Keratinocyte (primary cell): ENCODE data around the gene CCBE1. TPM values are rescaled to one million over a fixed set of nuclear protein-coding genes. Genes with fewer than 3 reads are reported as not detected.

Experiments
- DNase-seq: peaks from one replicate; pipeline ENCODE4 v3.0.0-alpha.2; 2011; ENCODE audit warnings: low read depth, missing footprints, low spot score
- FAIRE-seq: peaks from 2 replicates; lab custom pipeline; 2011; peaks lifted over from hg19 to GRCh38; lab: Jason Lieb, UNC
- H2AFZ ChIP-seq: 2 replicates; pipeline ENCODE4 v1.6.0; 2012; ENCODE audit warnings: low read length, control low read depth, inconsistent platforms; ENCODE audit not compliant: control insufficient read depth
- H3K27ac ChIP-seq: 2 replicates; pipeline ENCODE4 v1.5.1; 2011; ENCODE audit warnings: low read length; ENCODE audit not compliant: control insufficient read depth, insufficient read depth
- H3K27me3 ChIP-seq: 3 replicates; pipeline ENCODE4 v1.6.0; 2011; ENCODE audit warnings: low read length; ENCODE audit not compliant: control insufficient read depth, insufficient read depth; ENCODE audit errors: extremely low read depth
- H3K36me3 ChIP-seq, 2 experiments: 2 replicates in 1 of 2; 3 replicates in 1 of 2; pipeline ENCODE4 v1.5.1; 2011; ENCODE audit warnings: low read length in 2 of 2, mild to moderate bottlenecking in 1 of 2; ENCODE audit not compliant: control insufficient read depth in 2 of 2, insufficient read depth in 2 of 2; ENCODE audit errors: extremely low read depth in 1 of 2
- H3K4me1 ChIP-seq: 3 replicates; pipeline ENCODE4 v1.5.1; 2011; ENCODE audit warnings: low read length; ENCODE audit not compliant: control insufficient read depth, insufficient read depth; ENCODE audit errors: extremely low read depth
- H3K4me2 ChIP-seq: 3 replicates; pipeline ENCODE4 v1.6.0; 2011; ENCODE audit warnings: low read depth, low read length; ENCODE audit not compliant: control insufficient read depth, insufficient read depth; ENCODE audit errors: extremely low read depth
- H3K4me3 ChIP-seq, 3 experiments: fragments of 200-600 bp in 1 of 3; sonication (generic) in 1 of 3; 2 replicates in 2 of 3; 3 replicates in 1 of 3; pipeline ENCODE4 v1.5.1; 2011 to 2016; ENCODE audit warnings: low read length in 3 of 3, mild to moderate bottlenecking in 3 of 3, control low read depth in 2 of 3, inconsistent platforms in 1 of 3, low read depth in 1 of 3, mixed read lengths in 1 of 3, mixed run types in 1 of 3, moderate library complexity in 1 of 3; ENCODE audit not compliant: control insufficient read depth in 2 of 3, insufficient read depth in 2 of 3; ENCODE audit errors: extremely low read depth in 1 of 3
- H3K79me2 ChIP-seq: 2 replicates; pipeline ENCODE4 v1.6.0; 2012; ENCODE audit warnings: low read length; ENCODE audit not compliant: control insufficient read depth, insufficient read depth
- H3K9ac ChIP-seq: 3 replicates; pipeline ENCODE4 v1.6.0; 2011; ENCODE audit warnings: low read length; ENCODE audit not compliant: control insufficient read depth, insufficient read depth; ENCODE audit errors: extremely low read depth
- H3K9me1 ChIP-seq: 3 replicates; pipeline ENCODE4 v1.6.0; 2011; ENCODE audit warnings: low read length; ENCODE audit not compliant: control insufficient read depth, insufficient read depth; ENCODE audit errors: extremely low read depth
- H3K9me3 ChIP-seq: 2 replicates; pipeline ENCODE4 v1.5.1; 2012; ENCODE audit warnings: low read depth, low read length; ENCODE audit not compliant: control insufficient read depth
- H4K20me1 ChIP-seq: 3 replicates; pipeline ENCODE4 v1.6.0; 2011; ENCODE audit warnings: low read length; ENCODE audit not compliant: control insufficient read depth, insufficient read depth; ENCODE audit errors: extremely low read depth
- EZH2 ChIP-seq: IDR thresholded peaks from one replicate; pipeline ENCODE4 v1.6.1; 2012; ENCODE audit warnings: inconsistent platforms, mild to moderate bottlenecking, low read length, moderate library complexity
- dilution Hi-C: fragments of 300-500 bp; cut with MboI; formaldehyde crosslinking; loops from one replicate; pipeline ENCODE4 v1.7.0; 2020; ENCODE audit warnings: low sequenced_read_pairs; ENCODE audit not compliant: extremely low pct_ligation_motif_present
- polyA plus RNA-seq, 5 experiments: library from polyadenylated mRNA; depleted of rRNA in 3 of 5; stranded (reverse) in 3 of 5; stranded (forward) in 1 of 5; unstranded in 1 of 5; fragments of >200 nt; gene quantifications; 1 replicate in 1 of 5; 2 replicates in 3 of 5; 3 replicates in 1 of 5; pipeline versions ENCODE4 v1.2.1 to v1.2.3, GENCODE V29; 2011 to 2012; ENCODE audit warnings: missing spikeins in 2 of 5, low read depth in 1 of 5, low replicate concordance in 1 of 5
- TF ChIP-seq, protein P1 (sequence below), 3 experiments: IDR thresholded peaks in 1 of 3; conservative IDR thresholded peaks in 1 of 3; optimal IDR thresholded peaks in 1 of 3; 2 replicates in 2 of 3; 3 replicates in 1 of 3; pipeline versions ENCODE3 to v1.5.1; 2011; ENCODE audit warnings: low read length in 3 of 3, mild to moderate bottlenecking in 3 of 3, moderate library complexity in 2 of 3, control low read depth in 1 of 3, inconsistent platforms in 1 of 3; ENCODE audit not compliant: insufficient read depth in 2 of 3; ENCODE audit errors: extremely low read depth in 1 of 3

The CCBE1 gene
- polyA plus RNA-seq, 1 donor (not counting 4 experiments of a cell fraction or from before 2014, with no cell fraction given) = 20.1 TPM

DNA sequence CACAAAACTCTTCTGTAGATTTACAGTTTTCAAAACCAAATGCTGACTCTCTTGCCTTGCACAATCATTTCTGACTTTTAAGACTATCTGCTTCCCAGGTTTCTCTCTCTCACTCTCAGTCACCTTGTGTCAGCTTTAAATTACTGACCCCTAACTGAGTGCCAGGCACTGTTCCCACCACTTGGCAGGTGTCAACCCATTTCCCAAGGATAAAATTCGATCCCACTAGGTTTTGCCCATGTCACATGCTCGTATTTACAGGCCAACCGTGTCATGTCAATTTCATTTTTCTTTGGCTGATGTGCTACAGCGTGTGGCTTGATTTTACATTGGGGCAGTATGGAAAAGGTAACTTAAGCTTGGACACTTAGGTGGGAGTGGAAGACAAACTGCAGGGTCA, 312.0 kb downstream of the CCBE1 start:
- H3K4me2 ChIP-seq = no peak overlapping the region
- TF ChIP-seq, protein P1, sequence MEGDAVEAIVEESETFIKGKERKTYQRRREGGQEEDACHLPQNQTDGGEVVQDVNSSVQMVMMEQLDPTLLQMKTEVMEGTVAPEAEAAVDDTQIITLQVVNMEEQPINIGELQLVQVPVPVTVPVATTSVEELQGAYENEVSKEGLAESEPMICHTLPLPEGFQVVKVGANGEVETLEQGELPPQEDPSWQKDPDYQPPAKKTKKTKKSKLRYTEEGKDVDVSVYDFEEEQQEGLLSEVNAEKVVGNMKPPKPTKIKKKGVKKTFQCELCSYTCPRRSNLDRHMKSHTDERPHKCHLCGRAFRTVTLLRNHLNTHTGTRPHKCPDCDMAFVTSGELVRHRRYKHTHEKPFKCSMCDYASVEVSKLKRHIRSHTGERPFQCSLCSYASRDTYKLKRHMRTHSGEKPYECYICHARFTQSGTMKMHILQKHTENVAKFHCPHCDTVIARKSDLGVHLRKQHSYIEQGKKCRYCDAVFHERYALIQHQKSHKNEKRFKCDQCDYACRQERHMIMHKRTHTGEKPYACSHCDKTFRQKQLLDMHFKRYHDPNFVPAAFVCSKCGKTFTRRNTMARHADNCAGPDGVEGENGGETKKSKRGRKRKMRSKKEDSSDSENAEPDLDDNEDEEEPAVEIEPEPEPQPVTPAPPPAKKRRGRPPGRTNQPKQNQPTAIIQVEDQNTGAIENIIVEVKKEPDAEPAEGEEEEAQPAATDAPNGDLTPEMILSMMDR (optimal IDR thresholded peaks at IDR 0.05 in 1 of 3, IDR thresholded peaks at IDR 0.05 in 1 of 3, conservative IDR thresholded peaks at IDR 0.05 in 1 of 3; ENCODE audit: extremely low read depth in 1 of 3, insufficient read depth in 2 of 3, low read length in 3 of 3) = no peak
- no peak for TF ChIP-seq EZH2

DNA sequence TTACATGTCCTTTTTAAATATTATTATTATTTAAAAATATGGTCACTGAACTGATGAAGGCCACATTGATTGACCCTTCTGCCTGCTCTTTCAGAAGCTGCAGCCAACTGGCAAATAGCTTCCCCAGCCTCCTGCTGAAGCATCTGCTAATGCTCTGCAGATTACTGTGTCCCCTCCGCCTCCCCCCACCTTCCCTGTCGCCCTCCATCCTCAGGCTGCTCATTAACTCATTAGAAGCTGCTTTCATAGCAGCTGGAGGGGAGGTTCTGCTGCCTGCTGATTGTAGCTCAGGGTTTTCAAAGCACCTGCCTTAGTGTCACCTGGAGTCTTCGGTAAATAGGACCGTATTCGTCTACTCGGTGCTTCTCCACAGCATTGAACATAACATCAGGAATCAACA, 313.4 kb downstream of the CCBE1 start:
- Histone ChIP-seq H3K9me3 (no peaks in the 10 kb centered on the region), H3K79me2 (no peaks in the 10 kb centered on the region), H3K27ac (no peak overlapping the region), H3K27me3 (no peaks in the 10 kb centered on the region), H2AFZ (no peak overlapping the region), H3K9me1 (no peaks in the 10 kb centered on the region), H3K4me3 (no peak overlapping the region), H3K4me2 (no peak overlapping the region), H3K36me3 (no peaks in the 10 kb centered on the region), H3K9ac (no peak overlapping the region), H3K4me1 (no peaks in the 10 kb centered on the region), H4K20me1 (no peaks in the 10 kb centered on the region)
- DNase-seq (no peak), FAIRE-seq (no peak)
- dilution Hi-C loops = no loop called here
- TF ChIP-seq, protein P1 (optimal IDR thresholded peaks at IDR 0.05 in 1 of 3, IDR thresholded peaks at IDR 0.05 in 1 of 3, conservative IDR thresholded peaks at IDR 0.05 in 1 of 3; ENCODE audit: extremely low read depth in 1 of 3, insufficient read depth in 2 of 3, low read length in 3 of 3) = no peak
- no peak for TF ChIP-seq EZH2

More for the DNA sequence above, 312.0 kb downstream of the CCBE1 start:
- Histone ChIP-seq H3K79me2 (no peaks in the 10 kb centered on the region), H3K4me1 (no peaks in the 10 kb centered on the region), H3K4me3 (no peak overlapping the region), H3K9me3 (no peaks in the 10 kb centered on the region), H3K9ac (no peak overlapping the region), H3K36me3 (no peaks in the 10 kb centered on the region), H4K20me1 (no peaks in the 10 kb centered on the region), H2AFZ (no peak overlapping the region), H3K9me1 (no peaks in the 10 kb centered on the region), H3K27me3 (no peaks in the 10 kb centered on the region), H3K27ac (no peak overlapping the region)
- dilution Hi-C loops = no loop called here
- FAIRE-seq (no peak), DNase-seq (no peak)
